ENCODE data around the gene TNNI3. TPM values are rescaled to one million over a fixed set of nuclear protein-coding genes. Genes with fewer than 3 reads are reported as not detected.

The TNNI3 gene
- polyA plus RNA-seq, 1 of the 3 experiments (the other 2 are of a cell fraction): 11.4 TPM

DNA sequence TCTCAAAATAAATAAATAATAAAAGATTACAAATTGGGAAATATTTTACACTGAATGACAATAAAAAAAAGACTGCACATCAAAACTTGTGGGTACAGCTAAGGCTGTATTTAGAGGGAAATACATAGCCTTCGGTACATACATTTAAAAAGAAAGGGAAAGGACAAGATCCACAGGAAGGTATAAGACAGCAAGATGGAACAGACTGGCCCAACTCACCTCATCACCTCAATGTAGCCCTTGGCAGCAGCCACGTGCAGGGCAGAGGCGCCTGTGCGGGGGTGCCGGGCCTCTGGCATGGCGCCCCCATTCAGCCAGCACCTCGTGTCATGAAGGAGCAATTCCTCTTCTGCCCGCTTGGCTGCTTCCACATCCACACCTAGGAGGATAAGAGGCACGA, 54.3 kb downstream of the TNNI3 start:
- POLR2A ChIA-PET: no interaction called here
- 96% methylated on average over 6 of the region's 9 CpGs for WGBS (ENCODE audit: low lambda C conversion rate)
- no peaks in the 10 kb centered on the region for H3F3A ChIP-seq (replicated peaks; ENCODE audit: insufficient read depth)
- H3K4me3 ChIP-seq (ENCODE audit: low read depth in 2 of 2, low read length in 1 of 2): no peak overlapping the region
- no peak overlapping the region for H2AFZ ChIP-seq (ENCODE audit: low read depth)
- CTCF ChIA-PET: interaction anchor here (1.4 kb wide), 1 partner anchor 14 kb away, joined by 4 read pairs; no protein-coding TSS in a partner anchor
- H3K27me3 ChIP-seq (ENCODE audit: insufficient read depth): no peaks in the 10 kb centered on the region
- H3K9ac ChIP-seq: no peak overlapping the region
- no peak overlapping the region for H3K27ac ChIP-seq (ENCODE audit: low read depth in 2 of 2, low read length in 1 of 2)
- peaks cover 23 to 28% of the 10 kb centered on the region in 2 experiments for H3K36me3 ChIP-seq (replicated peaks in 1 of 2; ENCODE audit: control insufficient read depth in 1 of 2, insufficient read depth in 2 of 2, low read length in 1 of 2)
- peaks cover 15% of the 10 kb centered on the region; the same call in 1 of the 2 replicates for H4K20me1 ChIP-seq (ENCODE audit: insufficient read depth)
- no peak for TF ChIP-seq MXI1 (IDR thresholded peaks at IDR 0.05; ENCODE audit: low read depth, low read length)
- no peak for TF ChIP-seq FOSL2 (IDR thresholded peaks at IDR 0.05; ENCODE audit: borderline replicate concordance, low read depth)
- TF ChIP-seq POLR2AphosphoS5 (IDR thresholded peaks at IDR 0.05; ENCODE audit: low read depth, low read length): no peak
- no peak for TF ChIP-seq GATA2 (CRISPR knock-in tag; IDR thresholded peaks at IDR 0.05)
- TF ChIP-seq TAF1 (IDR thresholded peaks at IDR 0.05; ENCODE audit: borderline replicate concordance, low read depth, low read length): no peak
- no peak for TF ChIP-seq GABPA (IDR thresholded peaks at IDR 0.05; ENCODE audit: low read depth)
- no peak for TF ChIP-seq MEF2A (IDR thresholded peaks at IDR 0.05; ENCODE audit: borderline replicate concordance, low read depth)
- no peak for TF ChIP-seq ZBTB33 (IDR thresholded peaks at IDR 0.05; ENCODE audit: borderline replicate concordance, low read depth)
- TF ChIP-seq RCOR1 (IDR thresholded peaks at IDR 0.05; ENCODE audit: low read length): no peak
- TF ChIP-seq, protein P1, sequence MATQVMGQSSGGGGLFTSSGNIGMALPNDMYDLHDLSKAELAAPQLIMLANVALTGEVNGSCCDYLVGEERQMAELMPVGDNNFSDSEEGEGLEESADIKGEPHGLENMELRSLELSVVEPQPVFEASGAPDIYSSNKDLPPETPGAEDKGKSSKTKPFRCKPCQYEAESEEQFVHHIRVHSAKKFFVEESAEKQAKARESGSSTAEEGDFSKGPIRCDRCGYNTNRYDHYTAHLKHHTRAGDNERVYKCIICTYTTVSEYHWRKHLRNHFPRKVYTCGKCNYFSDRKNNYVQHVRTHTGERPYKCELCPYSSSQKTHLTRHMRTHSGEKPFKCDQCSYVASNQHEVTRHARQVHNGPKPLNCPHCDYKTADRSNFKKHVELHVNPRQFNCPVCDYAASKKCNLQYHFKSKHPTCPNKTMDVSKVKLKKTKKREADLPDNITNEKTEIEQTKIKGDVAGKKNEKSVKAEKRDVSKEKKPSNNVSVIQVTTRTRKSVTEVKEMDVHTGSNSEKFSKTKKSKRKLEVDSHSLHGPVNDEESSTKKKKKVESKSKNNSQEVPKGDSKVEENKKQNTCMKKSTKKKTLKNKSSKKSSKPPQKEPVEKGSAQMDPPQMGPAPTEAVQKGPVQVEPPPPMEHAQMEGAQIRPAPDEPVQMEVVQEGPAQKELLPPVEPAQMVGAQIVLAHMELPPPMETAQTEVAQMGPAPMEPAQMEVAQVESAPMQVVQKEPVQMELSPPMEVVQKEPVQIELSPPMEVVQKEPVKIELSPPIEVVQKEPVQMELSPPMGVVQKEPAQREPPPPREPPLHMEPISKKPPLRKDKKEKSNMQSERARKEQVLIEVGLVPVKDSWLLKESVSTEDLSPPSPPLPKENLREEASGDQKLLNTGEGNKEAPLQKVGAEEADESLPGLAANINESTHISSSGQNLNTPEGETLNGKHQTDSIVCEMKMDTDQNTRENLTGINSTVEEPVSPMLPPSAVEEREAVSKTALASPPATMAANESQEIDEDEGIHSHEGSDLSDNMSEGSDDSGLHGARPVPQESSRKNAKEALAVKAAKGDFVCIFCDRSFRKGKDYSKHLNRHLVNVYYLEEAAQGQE (IDR thresholded peaks at IDR 0.05; ENCODE audit: low read depth, low read length): no peak
- no peak for TF ChIP-seq YY1 (IDR thresholded peaks at IDR 0.05; ENCODE audit: low read depth)
- no peaks in the 10 kb centered on the region for H3K9me2 ChIP-seq
- H3K9me3 ChIP-seq: no peaks in the 10 kb centered on the region
- no peak for DNase-seq
- peaks cover 45% of the 10 kb centered on the region for H3K79me2 ChIP-seq (ENCODE audit: insufficient read depth)
- no peak overlapping the region for H3K4me2 ChIP-seq
- no peaks in the 10 kb centered on the region for H3K4me1 ChIP-seq (ENCODE audit: control insufficient read depth in 1 of 2, insufficient read depth in 2 of 2, low read depth in 1 of 2, low read length in 1 of 2)

Small RNA genes lying within 50 kb of the gene (small RNA-seq; reads per million reads assigned to genes)
- gene MIR7975 (0 reads per million in 7 experiments), gene RF01210 (0 reads per million in 7 experiments)

Other genes starting within 250 kb of the TNNI3 start
- gene NLRP7, start 210.2 kb downstream of the TNNI3 start, polyA plus RNA-seq (2012; rRNA removed): not detected in 2 replicates
- gene NLRP2, start 191.4 kb downstream of the TNNI3 start, polyA plus RNA-seq (2012; rRNA removed): 0.08 and 0.15 TPM in 2 replicates
- 0.12 and 0.24 TPM in 2 replicates for gene GP6, start 119.5 kb downstream of the TNNI3 start, polyA plus RNA-seq (2012; rRNA removed)
- gene RDH13, start 94.6 kb downstream of the TNNI3 start, polyA plus RNA-seq (2012; rRNA removed): 8.9 and 9.6 TPM in 2 replicates
- 9.6 and 12.9 TPM in 2 replicates for gene EPS8L1, start 81.9 kb downstream of the TNNI3 start, polyA plus RNA-seq (2012; rRNA removed)
- gene PPP1R12C, start 40.1 kb downstream of the TNNI3 start, polyA plus RNA-seq (2012; rRNA removed): 83.9 and 87.3 TPM in 2 replicates
- 27.1 and 39.5 TPM in 2 replicates for gene TNNT1, start 8.5 kb downstream of the TNNI3 start, polyA plus RNA-seq (2012; rRNA removed)
- gene DNAAF3, start 8.9 kb upstream of the TNNI3 start, polyA plus RNA-seq (2012; rRNA removed): 2.4 and 2.5 TPM in 2 replicates
- gene SYT5, start 22.6 kb upstream of the TNNI3 start, polyA plus RNA-seq (2012; rRNA removed): 0.21 and 0.39 TPM in 2 replicates
- gene PTPRH, start 51.8 kb upstream of the TNNI3 start, polyA plus RNA-seq (2012; rRNA removed): 0.86 and 1.1 TPM in 2 replicates
- gene TMEM86B, start 71.0 kb upstream of the TNNI3 start, polyA plus RNA-seq (2012; rRNA removed): 2.0 and 3.0 TPM in 2 replicates
- gene PPP6R1, start 101.3 kb upstream of the TNNI3 start, polyA plus RNA-seq (2012; rRNA removed): 44.9 and 47.8 TPM in 2 replicates
- 51.7 and 55.4 TPM in 2 replicates for gene HSPBP1, start 122.4 kb upstream of the TNNI3 start, polyA plus RNA-seq (2012; rRNA removed)
- gene BRSK1, start 126.3 kb upstream of the TNNI3 start, polyA plus RNA-seq (2012; rRNA removed): 32.2 and 49.7 TPM in 2 replicates
- gene TMEM150B, start 167.6 kb upstream of the TNNI3 start, polyA plus RNA-seq (2012; rRNA removed): not detected in 2 replicates
- gene KMT5C, start 182.1 kb upstream of the TNNI3 start, polyA plus RNA-seq (2012; rRNA removed): 14.0 and 14.4 TPM in 2 replicates
- 0.58 and 0.74 TPM in 2 replicates for gene COX6B2, start 197.0 kb upstream of the TNNI3 start, polyA plus RNA-seq (2012; rRNA removed)
- gene GARIN5B, start 205.5 kb upstream of the TNNI3 start, polyA plus RNA-seq (2012; rRNA removed): not detected in 2 replicates
- 13.2 and 16.1 TPM in 2 replicates for gene IL11, start 212.7 kb upstream of the TNNI3 start, polyA plus RNA-seq (2012; rRNA removed)
- gene TMEM190, start 219.1 kb upstream of the TNNI3 start, polyA plus RNA-seq (2012; rRNA removed): 0.77 and 0.91 TPM in 2 replicates
- 0.08 and 0.12 TPM in 2 replicates for gene TMEM238, start 226.6 kb upstream of the TNNI3 start, polyA plus RNA-seq (2012; rRNA removed)
- gene RPL28, start 228.2 kb upstream of the TNNI3 start, polyA plus RNA-seq (2012; rRNA removed): 2,297 and 2,368 TPM in 2 replicates

Measured in SK-N-SH (cell line).